ENCODE data around the gene CTNNA3. TPM values are rescaled to one million over a fixed set of nuclear protein-coding genes. Genes with fewer than 3 reads are reported as not detected.

Gene CTNNA3
- total RNA-seq, 1 experiment from 2014 or later = not detected

DNA sequence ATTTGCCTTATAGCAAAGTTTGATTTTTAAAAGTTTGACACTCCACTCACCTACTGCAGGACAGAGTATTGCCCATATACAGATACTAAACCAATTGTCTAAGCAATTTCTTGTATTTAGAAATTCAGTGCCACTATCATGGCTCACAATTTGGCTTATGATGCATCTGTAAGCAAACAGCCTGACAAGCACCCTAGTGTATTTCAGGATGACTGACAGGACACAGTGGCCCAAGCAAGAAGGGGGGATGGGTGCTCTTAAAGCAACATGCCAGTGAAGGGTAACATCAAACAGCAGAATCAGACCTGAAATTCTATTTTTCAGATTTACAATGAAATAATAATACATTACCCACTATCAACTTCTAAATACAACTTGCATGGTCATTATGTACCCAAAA is 30.5 kb downstream of the CTNNA3 start:
- no peak for DNase-seq (ENCODE audit: low spot score)

DNA sequence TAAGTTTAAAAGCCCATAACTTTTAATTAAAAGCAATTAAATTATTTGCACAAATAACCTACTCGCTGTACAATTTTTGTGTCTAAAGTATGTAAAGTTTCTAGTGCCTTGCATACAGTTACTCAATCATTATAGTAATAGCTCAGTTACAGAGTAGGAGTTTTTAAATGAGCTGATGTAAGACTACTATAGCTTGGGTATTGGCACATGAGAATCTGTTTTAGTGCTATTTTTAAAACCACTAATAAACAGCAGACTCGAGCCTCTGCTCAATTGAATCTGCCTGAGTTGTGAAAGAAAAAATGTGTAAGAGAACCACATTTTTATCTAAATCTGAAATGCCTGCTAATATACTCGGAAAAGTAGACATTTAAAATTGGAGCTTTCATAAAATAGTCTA is 31.1 kb downstream of the CTNNA3 start:
- DNase-seq (ENCODE audit: low spot score) = no peak

DNA sequence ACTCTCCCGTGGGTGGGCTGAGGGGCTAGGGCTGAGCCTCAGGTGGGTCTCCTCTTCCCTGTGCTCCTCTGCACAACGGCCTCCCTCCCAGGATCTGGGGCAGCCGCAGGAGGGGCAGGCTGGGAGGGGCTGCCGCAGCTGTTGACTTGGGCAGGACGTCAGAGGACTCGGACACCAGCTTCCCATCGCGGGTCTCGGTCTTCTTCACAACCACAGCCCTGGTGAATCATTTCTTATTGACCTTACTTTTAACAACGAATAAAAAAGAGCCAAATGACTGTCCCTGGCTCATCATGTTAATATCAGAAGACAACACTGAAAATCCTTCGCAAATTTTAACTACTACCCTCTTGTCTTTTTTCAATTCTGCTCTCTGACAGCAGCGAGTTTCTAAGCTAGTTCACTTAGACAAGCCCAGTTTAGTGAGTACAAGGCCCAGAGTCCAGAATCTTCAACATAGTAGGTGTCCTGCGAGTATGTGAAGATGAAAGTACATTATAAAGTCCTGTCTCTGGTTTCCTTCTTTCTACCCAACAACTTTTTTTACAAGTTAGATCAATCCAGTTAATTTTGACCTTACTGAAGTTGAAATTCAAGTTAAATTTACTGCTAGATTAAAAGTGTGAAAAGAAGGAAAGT is 32.4 kb downstream of the CTNNA3 start:
- DNase-seq (ENCODE audit: low spot score) = no peak

DNA sequence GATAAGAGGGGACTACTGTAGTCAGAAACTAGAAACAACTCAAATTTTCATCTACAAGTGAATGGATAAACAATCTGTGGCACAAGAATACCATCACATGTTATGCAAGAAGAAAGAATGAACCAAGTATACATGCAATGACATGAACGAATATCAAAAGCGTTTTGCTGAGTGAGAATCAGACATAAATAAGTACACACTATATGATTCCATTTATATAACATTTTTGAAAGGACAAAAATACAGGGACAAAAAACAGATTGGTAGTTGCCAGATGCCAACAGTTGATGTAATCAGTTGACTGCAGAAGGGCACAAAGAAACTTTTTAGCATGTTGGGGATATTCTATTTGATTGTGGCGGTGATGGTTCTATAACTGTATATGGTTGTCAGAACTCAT is 33.6 kb downstream of the CTNNA3 start:
- no peak for DNase-seq (ENCODE audit: low spot score)

DNA sequence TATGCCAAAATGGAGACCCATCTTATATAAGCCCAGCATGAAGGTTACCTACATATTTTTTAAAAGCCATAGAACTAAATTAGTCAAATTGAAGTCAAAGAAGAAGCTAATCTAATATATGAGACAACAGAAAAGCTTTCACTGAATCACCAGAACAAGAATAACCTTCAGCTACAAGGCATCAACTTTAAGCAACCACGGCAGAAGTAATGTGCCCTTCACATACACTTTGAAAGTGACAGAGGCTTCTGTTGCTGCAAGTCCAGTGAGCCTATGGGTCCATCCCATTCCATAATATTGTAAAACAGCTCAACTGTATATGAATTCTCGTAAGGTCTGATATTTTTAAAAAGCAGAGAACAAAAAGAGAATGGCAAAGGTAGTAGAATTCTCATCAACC is 36.5 kb downstream of the CTNNA3 start:
- no peak for DNase-seq (ENCODE audit: low spot score)

DNA sequence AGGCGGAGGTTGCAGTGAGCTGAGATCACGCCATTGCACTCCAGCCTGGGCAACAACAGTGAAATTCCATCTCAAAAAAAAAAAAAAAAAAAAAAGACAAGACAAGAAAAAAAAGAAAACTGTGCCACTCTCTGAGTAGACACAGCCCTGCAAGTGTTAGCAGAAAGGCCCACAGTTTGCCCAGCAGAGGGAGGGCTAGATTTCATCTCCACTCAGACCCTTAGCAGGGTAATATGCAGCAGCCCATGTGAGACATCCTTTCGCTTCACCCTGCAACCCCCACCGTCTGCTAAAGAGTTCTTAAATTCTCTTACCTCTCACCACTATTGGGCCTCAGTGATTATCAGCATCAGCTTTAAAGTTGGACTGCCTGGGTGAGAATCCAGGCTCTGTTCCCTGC is 38.2 kb downstream of the CTNNA3 start:
- DNase-seq (ENCODE audit: low spot score) = no peak

DNA sequence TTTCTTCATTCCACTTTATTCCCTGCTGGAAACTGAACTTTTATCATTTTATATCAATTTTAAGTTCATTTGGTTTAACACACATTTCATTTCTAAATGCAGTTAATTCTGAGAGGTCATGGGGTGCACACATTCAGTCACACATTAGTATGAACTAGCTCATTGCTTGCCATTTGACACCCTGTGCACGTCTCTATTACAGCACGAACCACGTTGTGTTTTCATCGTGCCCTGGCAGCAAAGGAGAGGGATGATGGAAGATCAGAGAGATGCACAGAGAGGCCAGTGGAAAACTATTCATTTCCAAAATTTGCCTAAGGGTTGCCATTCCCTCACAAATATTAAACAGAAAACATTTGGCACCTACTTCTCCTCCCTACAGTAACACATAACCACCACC is 45.4 kb downstream of the CTNNA3 start:
- no peak for DNase-seq (ENCODE audit: low spot score)

DNA sequence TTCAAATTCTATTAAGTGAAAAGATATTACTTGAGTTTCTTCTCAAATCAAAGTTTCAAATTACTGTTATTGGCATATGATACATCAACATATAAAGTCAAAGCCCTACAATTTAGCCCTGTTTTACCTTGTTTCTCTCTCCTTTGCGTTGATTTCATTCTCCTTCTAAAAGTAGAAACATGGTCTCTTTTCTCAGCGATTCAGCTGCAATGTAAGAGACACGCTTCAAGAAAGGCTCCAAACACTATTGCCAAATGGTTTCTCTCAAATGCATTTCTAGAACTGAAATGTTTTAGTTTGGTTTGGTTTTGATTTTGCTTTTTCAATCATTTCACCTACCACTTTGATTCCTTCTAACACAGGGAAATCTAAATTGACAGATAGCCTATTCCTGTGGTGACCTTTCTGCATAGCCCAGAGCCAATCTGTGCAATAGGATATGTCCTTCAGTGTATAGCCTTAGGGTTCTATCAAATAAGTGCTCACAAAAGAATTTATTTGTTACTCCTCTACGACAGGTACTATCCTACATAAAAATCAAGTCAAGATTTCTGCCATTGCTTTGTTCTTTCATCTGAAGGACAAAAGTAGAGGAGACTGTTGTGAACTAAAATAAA is 47.3 kb downstream of the CTNNA3 start:
- DNase-seq (ENCODE audit: low spot score) = no peak

DNA sequence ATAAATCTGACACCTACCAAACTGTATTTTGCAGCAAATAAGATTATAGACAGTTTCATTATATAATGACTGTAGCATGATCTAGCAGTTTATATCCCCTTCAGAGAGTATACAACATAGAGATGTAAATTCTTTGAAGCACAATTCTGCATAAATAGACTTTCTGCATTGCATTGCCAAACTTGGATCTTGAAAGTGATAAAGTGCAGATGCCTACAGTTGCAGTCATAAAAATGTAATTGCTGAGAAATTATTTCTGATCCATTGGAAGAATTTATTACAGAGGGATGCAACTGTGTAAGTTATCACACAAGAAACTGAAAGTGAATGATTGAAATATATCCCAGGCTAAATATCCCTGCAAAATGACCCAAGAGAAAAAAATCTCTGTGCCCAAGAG is 65.1 kb downstream of the CTNNA3 start:
- DNase-seq (ENCODE audit: low spot score) = no peak

DNA sequence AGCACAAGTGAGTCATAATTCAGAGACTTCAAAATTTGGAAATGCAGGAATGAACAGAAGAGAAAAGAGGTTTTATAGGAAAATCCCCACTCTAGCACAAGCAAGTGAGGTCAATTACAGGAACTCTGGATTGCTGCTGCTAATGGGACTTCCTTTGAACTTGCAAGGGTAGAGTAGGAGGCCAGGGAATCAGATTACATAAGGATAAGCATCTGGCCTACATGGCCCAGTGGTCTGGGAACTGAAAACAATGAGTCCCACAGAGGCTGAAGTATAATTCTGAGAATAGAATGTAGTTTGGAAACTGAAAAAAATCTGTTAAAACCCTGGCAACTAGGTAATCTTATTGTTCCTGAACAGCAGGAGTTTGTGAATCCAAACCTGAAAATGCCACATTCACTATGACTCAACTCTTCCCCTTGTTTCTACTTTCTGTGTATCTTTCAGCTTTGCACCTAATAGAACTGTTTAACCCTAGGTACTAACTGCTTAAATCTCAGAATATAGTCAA is 66.5 kb downstream of the CTNNA3 start:
- DNase-seq (ENCODE audit: low spot score) = peak; percentile 75

DNA sequence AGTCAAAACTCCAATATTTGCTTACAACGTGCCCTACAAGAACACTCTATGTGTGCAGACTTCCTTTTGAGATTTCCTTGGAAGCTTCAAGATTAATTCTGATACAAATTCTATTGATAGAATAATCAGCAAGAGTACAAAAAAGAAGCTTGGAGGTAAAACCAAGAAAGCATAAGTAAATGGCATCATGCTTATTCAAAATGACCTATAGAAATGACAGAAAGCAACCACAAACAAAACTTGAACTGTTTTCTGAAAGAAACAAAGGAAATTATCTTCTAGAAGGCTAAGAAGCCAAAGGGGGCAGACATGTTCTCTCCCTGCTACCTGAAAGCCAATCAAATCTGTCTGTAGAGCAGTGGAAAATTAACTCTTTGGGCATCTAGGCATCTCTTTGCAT is 73.0 kb downstream of the CTNNA3 start:
- DNase-seq (ENCODE audit: low spot score) = no peak

DNA sequence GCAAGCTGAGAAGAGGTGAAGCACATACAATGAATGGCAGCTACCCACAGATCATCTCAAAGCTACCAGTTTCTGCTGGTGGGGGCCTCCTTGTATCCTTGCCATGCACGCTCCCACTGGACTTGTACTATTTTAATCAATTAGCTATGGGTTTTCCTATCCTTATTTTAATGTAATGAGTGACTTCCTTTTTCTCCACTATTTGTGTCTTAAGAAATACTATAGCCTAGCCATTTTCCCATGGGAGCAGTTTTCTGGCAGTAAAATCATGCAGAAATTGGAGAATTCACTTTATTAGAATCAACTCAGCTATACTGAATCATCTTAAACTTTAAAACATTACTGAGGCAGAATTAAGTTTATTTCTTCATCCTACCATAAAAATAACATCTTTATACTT is 73.5 kb downstream of the CTNNA3 start:
- DNase-seq (ENCODE audit: low spot score) = no peak

DNA sequence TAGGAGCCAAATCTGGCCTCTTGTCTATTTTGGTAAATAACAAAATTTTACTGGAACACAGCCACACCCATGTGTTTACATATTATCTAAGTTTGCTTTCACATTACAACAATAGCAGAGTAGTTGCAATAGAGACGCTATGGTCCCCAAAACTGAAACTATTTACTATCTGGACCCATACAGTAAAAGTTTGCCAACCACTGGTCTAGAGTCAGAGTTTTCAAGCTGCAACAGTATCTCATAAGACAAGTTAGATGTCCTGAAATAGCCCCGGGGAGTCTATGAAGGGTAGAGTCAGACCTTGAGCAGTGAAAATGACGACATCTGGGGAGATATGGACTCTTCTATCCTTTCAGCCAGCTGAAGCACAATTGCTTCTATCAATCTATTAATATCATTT is 74.2 kb downstream of the CTNNA3 start:
- DNase-seq (ENCODE audit: low spot score) = no peak

DNA sequence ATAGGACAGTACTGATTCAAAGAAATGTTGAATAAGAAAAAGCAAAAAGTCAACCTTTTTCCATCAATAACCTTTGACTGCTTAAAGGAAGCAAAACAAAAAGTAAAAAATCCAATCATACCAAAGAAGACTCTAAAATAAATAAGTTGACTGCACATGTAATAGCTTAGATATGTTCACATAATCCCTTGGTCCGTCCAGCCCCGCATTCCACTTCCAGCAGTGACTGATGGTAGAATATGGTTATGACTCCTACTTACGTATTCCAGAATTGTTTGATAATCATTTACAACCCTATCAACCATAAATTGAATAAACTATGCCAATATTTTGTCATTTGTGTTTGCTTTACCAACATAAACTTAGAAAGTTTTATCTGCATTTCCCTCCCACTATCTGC is 77.9 kb downstream of the CTNNA3 start:
- no peak for DNase-seq (ENCODE audit: low spot score)

DNA sequence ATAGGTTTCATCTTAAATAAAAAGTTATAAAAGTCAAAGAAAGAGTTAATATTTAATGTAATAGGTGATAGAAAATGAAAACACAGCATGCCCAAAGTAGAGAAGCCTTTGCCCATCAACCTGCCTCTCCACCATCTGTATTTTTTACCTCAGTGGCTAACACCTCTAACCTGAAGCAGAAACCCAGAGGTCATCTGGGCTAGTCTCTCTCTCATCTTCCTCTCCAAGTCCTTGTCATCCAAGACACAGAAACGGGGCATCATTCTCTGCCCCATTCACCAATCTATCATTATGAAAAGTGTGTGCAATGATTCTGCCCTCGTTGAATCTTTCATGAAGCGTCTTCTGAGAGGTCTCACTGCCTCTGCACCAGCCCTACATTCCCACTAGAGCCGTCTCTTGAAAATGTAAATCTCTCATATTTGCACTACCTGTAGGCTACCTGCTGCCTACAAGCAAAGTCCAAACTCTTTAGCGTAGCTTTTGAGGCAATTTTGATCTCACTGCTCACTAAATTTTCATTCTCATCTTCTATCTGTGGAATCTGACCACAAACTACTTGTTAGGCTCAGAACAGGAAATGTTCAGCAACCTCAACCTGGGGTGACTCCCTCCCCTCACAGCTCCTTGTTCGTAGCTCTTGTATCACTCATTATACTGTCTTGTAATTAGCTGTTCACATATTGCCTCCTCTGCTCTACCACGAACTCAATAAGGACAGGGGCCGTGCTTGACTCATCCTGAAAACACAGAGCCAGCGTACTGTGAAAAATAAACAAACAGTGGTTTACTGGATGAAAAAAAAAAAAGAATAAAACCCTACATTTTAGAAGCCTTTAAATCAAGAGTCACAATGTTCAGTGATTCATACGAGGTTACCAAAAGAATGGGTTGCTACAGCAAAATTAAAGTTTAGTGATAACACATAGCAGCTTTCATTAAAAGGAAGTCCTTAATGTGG is 83.1 kb downstream of the CTNNA3 start:
- peak; percentile 68 for DNase-seq (ENCODE audit: low spot score)

DNA sequence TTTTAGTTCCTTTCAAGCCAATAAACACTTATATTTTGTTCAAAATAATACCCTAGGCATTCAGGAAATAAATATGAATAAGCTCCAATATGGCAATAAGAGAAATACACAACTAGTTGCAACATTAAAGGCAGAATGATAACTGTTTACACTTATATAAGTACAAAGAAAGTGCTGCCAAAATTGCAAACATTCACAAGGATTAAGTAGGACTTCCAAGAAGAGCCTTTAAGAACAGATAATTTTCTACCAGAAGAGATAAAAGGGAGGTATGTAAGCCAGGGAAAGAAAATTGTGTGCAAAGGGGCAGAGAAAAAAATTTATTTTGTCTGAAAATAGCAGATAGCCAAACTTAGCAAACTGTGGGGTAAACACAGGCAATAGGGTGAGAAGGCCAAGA is 83.8 kb downstream of the CTNNA3 start:
- DNase-seq (ENCODE audit: low spot score) = no peak

DNA sequence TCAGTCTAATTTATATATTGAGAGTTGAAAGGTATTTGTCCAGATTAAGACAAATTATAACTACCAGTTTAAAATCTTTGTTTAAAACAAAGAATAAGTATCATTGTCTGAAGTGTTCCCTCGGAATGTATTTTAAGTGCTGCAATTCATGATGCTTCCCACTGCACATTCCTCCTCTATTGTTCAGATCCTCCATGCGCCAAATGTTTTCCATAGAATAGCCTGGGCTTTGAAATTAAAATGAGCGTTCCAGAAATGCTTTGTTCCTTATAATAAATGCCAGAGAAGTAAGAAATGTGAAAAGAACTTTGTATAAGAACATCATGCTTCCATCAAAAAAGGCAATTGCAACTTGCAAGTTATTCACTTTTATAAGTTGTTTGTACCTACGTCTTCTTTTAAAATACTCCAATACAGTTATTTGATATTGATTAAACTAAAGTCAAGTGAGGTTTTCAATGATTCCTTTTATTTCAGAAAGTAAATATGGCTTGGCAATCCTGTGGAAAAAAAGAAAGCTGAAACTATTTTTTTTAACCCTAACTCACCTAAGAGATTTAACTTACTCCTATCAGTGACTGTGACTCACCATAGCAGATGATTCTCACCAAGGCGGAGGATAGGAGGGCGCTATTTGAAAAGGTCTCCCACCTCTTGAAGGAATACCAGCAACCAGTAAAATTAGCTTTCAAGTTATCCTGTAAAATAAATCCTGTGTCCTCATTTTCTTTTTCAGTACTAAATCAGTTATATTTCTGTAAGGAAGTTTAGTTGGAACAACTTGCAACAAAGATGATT is 85.8 kb downstream of the CTNNA3 start:
- no peak for DNase-seq (ENCODE audit: low spot score)

DNA sequence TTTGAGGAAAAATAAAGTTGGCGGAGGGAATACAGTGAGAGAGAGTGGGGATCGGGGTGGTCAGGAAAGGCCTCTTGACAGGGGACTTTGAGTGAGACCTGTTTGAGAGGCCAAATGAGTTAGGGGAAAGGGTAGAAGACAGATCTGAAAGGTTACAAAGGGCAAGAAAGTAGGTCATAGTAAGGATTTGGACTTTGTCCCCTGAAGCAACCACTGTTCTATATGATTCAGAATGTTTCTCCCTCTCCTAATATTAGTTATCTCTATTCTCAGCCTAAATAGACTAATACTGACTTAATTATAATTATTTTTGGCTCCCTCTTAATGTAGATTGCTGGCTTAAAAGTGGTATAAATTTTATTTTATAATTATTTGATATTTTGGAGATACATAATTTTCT is 88.0 kb downstream of the CTNNA3 start:
- DNase-seq (ENCODE audit: low spot score) = no peak

DNA sequence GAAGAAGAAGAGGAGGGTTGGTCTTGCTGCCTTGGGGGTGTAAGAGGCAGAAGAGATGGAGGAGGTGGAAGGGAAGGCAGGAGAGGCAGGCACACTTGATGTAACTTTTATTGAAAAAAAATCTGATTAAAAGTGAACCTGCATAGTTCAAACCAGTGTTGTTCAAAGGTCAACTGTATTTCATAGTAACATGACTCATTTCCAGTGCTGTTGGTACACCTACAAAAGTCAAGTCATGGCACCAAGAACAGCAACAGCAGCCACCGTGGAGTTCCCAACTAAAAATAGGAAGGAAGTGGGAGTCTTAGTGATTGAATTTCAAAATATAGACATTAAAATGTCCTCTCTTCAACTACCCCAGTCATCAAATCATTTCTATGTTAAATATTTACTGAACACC is 88.5 kb downstream of the CTNNA3 start:
- DNase-seq (ENCODE audit: low spot score) = peak; percentile 11

DNA sequence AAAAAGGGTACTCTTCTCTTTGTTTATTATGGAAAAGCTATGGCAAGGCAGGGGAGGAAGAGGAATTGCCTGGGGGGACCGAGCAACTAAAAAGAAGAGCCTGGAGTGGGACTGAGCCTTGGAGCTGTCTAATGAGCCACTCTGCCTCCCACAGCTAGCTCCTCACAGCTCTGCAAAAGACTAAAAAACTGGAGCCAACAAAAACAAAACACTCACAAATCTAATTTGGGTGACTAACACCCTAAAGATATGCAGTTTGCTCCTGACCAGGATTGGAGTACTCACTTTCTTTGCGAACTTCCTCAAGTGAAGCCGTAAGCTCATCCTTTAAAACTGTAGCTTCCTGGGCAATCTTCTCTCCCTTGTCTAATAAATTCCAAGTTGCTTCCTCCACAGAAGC is 89.4 kb downstream of the CTNNA3 start:
- DNase-seq (ENCODE audit: low spot score) = peak; percentile 23

DNA sequence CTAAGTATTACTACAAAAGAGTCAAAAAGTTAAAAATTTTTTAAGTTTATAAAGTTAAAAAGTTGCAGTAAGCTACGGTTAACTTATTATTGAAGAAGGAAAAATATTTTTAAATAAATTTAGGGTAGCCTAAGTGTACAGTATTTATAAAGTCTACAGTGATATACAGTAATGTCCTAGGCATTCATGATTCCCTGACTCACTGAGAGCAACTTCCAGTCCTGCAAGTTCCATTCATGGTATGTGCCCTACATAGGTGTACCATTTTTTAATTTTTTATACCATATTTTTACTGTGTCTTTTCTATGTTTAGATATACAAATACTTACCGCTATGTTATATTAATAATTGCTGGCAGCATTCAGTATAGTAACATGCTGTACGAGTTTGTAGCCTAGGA is 92.3 kb downstream of the CTNNA3 start:
- no peak for DNase-seq (ENCODE audit: low spot score)

DNA sequence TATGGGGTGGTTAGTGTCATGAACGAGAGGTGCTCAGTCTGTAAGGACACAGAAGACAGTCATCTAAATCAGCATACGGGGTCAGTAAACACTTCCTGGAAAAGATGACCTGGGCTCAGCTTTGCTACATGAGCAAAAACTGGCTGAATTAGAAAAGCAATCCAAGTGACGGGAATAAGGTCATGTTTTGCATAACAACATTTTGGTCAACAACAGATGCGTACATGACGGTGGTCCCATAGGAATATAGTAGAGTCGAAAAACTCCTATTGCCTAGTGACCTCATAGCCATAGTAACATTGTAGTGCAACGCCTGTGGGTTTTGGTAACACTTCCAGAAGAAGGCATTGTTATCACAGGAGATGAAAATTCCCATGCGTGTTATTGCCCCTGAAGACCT is 92.9 kb downstream of the CTNNA3 start:
- no peak for DNase-seq (ENCODE audit: low spot score)
